Myocyte (in vitro differentiated cells): ENCODE data around the gene SPATA17. TPM values are rescaled to one million over a fixed set of nuclear protein-coding genes. Genes with fewer than 3 reads are reported as not detected.
"Not testable (repeated sequence)": the region's sequence is repeated elsewhere in the genome, so short reads cannot be mapped to it uniquely, and the experiment has no call there.

Experiments used
- DNase-seq: peaks from one replicate; pipeline ENCODE4 v3.0.0-alpha.2; 2012; ENCODE audit warnings: low read depth
- polyA plus RNA-seq: library from polyadenylated mRNA; unstranded; fragments of >200 nt; gene quantifications from one replicate; pipeline ENCODE4 v1.2.1, GENCODE V29; 2012; ENCODE audit warnings: missing spikeins
- total RNA-seq: library from RNA; depleted of rRNA; stranded (reverse); fragments of >200 nt; gene quantifications from 2 replicates; pipeline ENCODE4 v1.2.3, GENCODE V29; 2014

SPATA17 gene
- 0.26 and 1.6 TPM in 2 replicates for total RNA-seq
- polyA plus RNA-seq: 0.96 TPM

GRCh38 chr1:217630711-217631591 lies at the start of gene SPATA17, which contains the start of gene GPATCH2:
Gene SPATA17, plus strand, starts transcription at chr1:217631344. Its CDS starts 35 bp downstream, at chr1:217631379.
Gene GPATCH2, minus strand, starts transcription at chr1:217631090. Its CDS starts 119 bp downstream, at chr1:217630971.
- peak; percentile 94 for DNase-seq

- not testable (repeated sequence) for DNase-seq
These were observed 46.8 kb upstream of the SPATA17 start for GRCh38 chr1:217584286-217584811.

GRCh38 chr1:217585577-217585976 lies 45.6 kb upstream of the SPATA17 start:
- DNase-seq: no peak

- no peak for DNase-seq
These were observed 44.6 kb upstream of the SPATA17 start for GRCh38 chr1:217586586-217586985.

- no peak for DNase-seq
These were observed 40.5 kb upstream of the SPATA17 start for GRCh38 chr1:217590598-217590997.

- no peak for DNase-seq
These were observed 32.0 kb upstream of the SPATA17 start for GRCh38 chr1:217599154-217599553.

GRCh38 chr1:217602380-217602779 lies 28.8 kb upstream of the SPATA17 start:
- DNase-seq: no peak

GRCh38 chr1:217605390-217605789 lies 25.8 kb upstream of the SPATA17 start:
- DNase-seq: no peak

- no peak for DNase-seq
These were observed 16.9 kb upstream of the SPATA17 start for GRCh38 chr1:217614200-217614712.

- peak; percentile 17 for DNase-seq
These were observed 14.0 kb upstream of the SPATA17 start for GRCh38 chr1:217617126-217617525.

- DNase-seq: no peak
These were observed 10.3 kb upstream of the SPATA17 start for GRCh38 chr1:217620814-217621213.

GRCh38 chr1:217622042-217622441 lies 9.1 kb upstream of the SPATA17 start:
- no peak for DNase-seq

- no peak for DNase-seq
These were observed 4.8 kb upstream of the SPATA17 start for GRCh38 chr1:217626321-217626720.

GRCh38 chr1:217627431-217627830 lies 3.7 kb upstream of the SPATA17 start:
- no peak for DNase-seq

- DNase-seq: no peak
These were observed 11.3 kb downstream of the SPATA17 start for GRCh38 chr1:217642455-217642854.

- no peak for DNase-seq
These were observed 16.6 kb downstream of the SPATA17 start for GRCh38 chr1:217647791-217648190.

GRCh38 chr1:217650674-217651073 lies 19.5 kb downstream of the SPATA17 start:
- no peak for DNase-seq

GRCh38 chr1:217660353-217661062 lies 29.4 kb downstream of the SPATA17 start:
- peak; percentile 69 for DNase-seq

GRCh38 chr1:217661407-217661806 lies 30.3 kb downstream of the SPATA17 start:
- DNase-seq: peak; percentile 1

- no peak for DNase-seq
These were observed 37.3 kb downstream of the SPATA17 start for GRCh38 chr1:217668351-217668940.

- no peak for DNase-seq
These were observed 42.2 kb downstream of the SPATA17 start for GRCh38 chr1:217673387-217673786.
